Neural cell (in vitro differentiated cells): ENCODE results near the gene PKP1. TPM values are rescaled to one million over a fixed set of nuclear protein-coding genes. Genes with fewer than 3 reads are reported as not detected.

Experiments used
- H2AFZ ChIP-seq: fragments of 200-600, 300-800 bp; sonication (generic), shearing (Covaris generic); 2 replicates; pipeline ENCODE4 v1.6.0; 2014; ENCODE audit warnings: low read depth, mild to moderate bottlenecking, antibody characterized with exemption, low read length, moderate library complexity
- H3F3A ChIP-seq: fragments of 200-600 bp; shearing (Covaris generic); 2 replicates; pipeline ENCODE4 v1.6.1; 2016; ENCODE audit warnings: mild to moderate bottlenecking, moderate library complexity, mixed read lengths, antibody characterized with exemption, low read length; ENCODE audit not compliant: insufficient read depth, poor library complexity, severe bottlenecking
- H3K27ac ChIP-seq: fragments of 200-600, 300-800 bp; sonication (generic), shearing (Covaris generic); 2 replicates; pipeline ENCODE4 v1.5.1; 2014; ENCODE audit warnings: mild to moderate bottlenecking, low read length, moderate library complexity
- H3K27me3 ChIP-seq: fragments of 300-800, 200-600 bp; sonication (generic), shearing (Covaris generic); 2 replicates; pipeline ENCODE4 v1.6.0; 2014; ENCODE audit warnings: mild to moderate bottlenecking, low read depth, low read length, moderate library complexity; ENCODE audit not compliant: insufficient read depth
- H3K36me3 ChIP-seq: fragments of 300-800, 200-600 bp; sonication (generic), shearing (Covaris generic); 2 replicates; pipeline ENCODE4 v1.5.1; 2014; ENCODE audit warnings: mild to moderate bottlenecking, antibody characterized with exemption, low read length, moderate library complexity; ENCODE audit not compliant: insufficient read depth
- H3K4me2 ChIP-seq: fragments of 300-800, 200-600 bp; sonication (generic), shearing (Covaris generic); 2 replicates; pipeline ENCODE4 v1.6.0; 2014; ENCODE audit warnings: mild to moderate bottlenecking, low read length
- H3K4me3 ChIP-seq: fragments of 300-800, 200-600 bp; sonication (generic), shearing (Covaris generic); 2 replicates; pipeline ENCODE4 v1.5.1; 2014; ENCODE audit warnings: mild to moderate bottlenecking, low read length, moderate library complexity
- H3K79me2 ChIP-seq: fragments of 200-600 bp; shearing (Covaris generic); replicated peaks from 2 replicates; pipeline ENCODE4 v1.6.0; 2014; ENCODE audit warnings: mild to moderate bottlenecking, low read length, moderate library complexity; ENCODE audit not compliant: insufficient read depth
- H3K9ac ChIP-seq: fragments of 300-800, 200-600 bp; sonication (generic), shearing (Covaris generic); 2 replicates; pipeline ENCODE4 v1.6.1; 2016; ENCODE audit warnings: mild to moderate bottlenecking, low read length, mixed read lengths
- H3K9me2 ChIP-seq: fragments of 200-600 bp; shearing (Covaris generic); 2 replicates; pipeline ENCODE4 v1.6.1; 2016; ENCODE audit warnings: mild to moderate bottlenecking, low read length, mixed read lengths; ENCODE audit not compliant: insufficient read depth
- H3K9me3 ChIP-seq: fragments of 200-600, 300-800 bp; sonication (generic), shearing (Covaris generic); 2 replicates; pipeline ENCODE4 v1.6.1; 2016; ENCODE audit warnings: mild to moderate bottlenecking, mixed run types, low read length, moderate library complexity, mixed read lengths
- H4K20me1 ChIP-seq: fragments of 200-600 bp; shearing (Covaris generic); 2 replicates; pipeline ENCODE4 v1.6.1; 2016; ENCODE audit warnings: mild to moderate bottlenecking, mixed run types; ENCODE audit not compliant: insufficient read depth
- EP300 ChIP-seq: fragments of 450-650 bp; conservative IDR thresholded peaks from 2 replicates; pipeline ENCODE4 v1.6.1; 2014; ENCODE audit warnings: antibody characterized with exemption, mild to moderate bottlenecking, moderate library complexity; ENCODE audit not compliant: poor library complexity, severe bottlenecking
- EZH2 ChIP-seq: fragments of 200-600, 300-800 bp; shearing (Covaris generic), sonication (generic); IDR thresholded peaks from 2 replicates; pipeline ENCODE4 v1.6.1; 2014; ENCODE audit warnings: antibody characterized with exemption, low read length, borderline replicate concordance, mild to moderate bottlenecking; ENCODE audit not compliant: insufficient read depth, poor library complexity, severe bottlenecking
- MXI1 ChIP-seq: fragments of 450-650 bp; conservative IDR thresholded peaks from 2 replicates; pipeline ENCODE4 v1.6.1; 2014; ENCODE audit warnings: antibody characterized with exemption, mild to moderate bottlenecking; ENCODE audit not compliant: poor library complexity, severe bottlenecking
- POLR2AphosphoS5 ChIP-seq: IDR thresholded peaks from 2 replicates; pipeline ENCODE4 v1.6.1; 2012
- RAD21 ChIP-seq: fragments of 450-650 bp; conservative IDR thresholded peaks from 2 replicates; pipeline ENCODE4 v1.6.1; 2014; ENCODE audit warnings: antibody characterized with exemption, mild to moderate bottlenecking, moderate library complexity
- SMC3 ChIP-seq: fragments of 450-650 bp; conservative IDR thresholded peaks from 2 replicates; pipeline ENCODE4 v1.6.1; 2014; ENCODE audit warnings: antibody characterized with exemption, mild to moderate bottlenecking, moderate library complexity; ENCODE audit not compliant: poor library complexity
- TAF1 ChIP-seq: IDR thresholded peaks from 2 replicates; pipeline ENCODE4 v1.6.1; 2012; ENCODE audit warnings: low read depth
- polyA plus RNA-seq: library from polyadenylated mRNA; depleted of rRNA; stranded (reverse); fragments of >200 nt; gene quantifications from 2 replicates; pipeline ENCODE4 v1.2.3, GENCODE V29; 2014
- TF ChIP-seq, protein P1 (sequence below): fragments of 450-650 bp; IDR thresholded peaks from 2 replicates; pipeline ENCODE4 v1.5.1; 2014; ENCODE audit warnings: antibody characterized with exemption, mild to moderate bottlenecking, moderate library complexity; ENCODE audit not compliant: poor library complexity, severe bottlenecking
- TF ChIP-seq, protein P2 (sequence below): IDR thresholded peaks from 2 replicates; pipeline ENCODE4 v1.6.1; 2012; ENCODE audit warnings: borderline replicate concordance

Gene PKP1
- polyA plus RNA-seq, 1 donor from 2014 or later: not detected

DNA sequence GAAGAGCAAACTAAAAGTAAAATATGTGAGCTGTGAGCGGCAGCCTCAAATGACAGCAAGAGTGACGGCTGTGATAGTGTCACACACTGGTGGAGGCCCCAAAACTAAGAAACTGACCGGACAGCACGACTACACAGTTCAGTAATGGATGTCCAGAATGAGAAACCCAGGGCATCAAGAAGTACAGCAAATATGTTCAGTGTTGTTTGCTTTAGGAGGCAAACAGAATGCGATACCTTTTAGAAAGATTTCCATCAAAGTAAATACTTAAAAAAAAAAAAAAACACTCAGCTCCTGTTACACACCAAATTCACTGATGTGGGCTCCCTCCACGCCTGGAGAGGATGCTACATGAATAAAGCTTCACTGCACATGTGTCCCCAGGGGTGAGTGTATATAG lies 1.1 kb upstream of the PKP1 start:
- Histone ChIP-seq H3K27me3 (no peaks in the 10 kb centered on the region), H3K9me2 (no peaks in the 10 kb centered on the region), H3K4me3 (no peak overlapping the region), H3K9me3 (no peaks in the 10 kb centered on the region), H3K27ac (no peak overlapping the region), H4K20me1 (no peaks in the 10 kb centered on the region), H3K9ac (no peak overlapping the region), H3K36me3 (no peaks in the 10 kb centered on the region), H2AFZ (no peak overlapping the region), H3K4me2 (no peak overlapping the region), H3K79me2 (no peaks in the 10 kb centered on the region), H3F3A (no peaks in the 10 kb centered on the region)
- TF ChIP-seq EP300 (no peak), TAF1 (no peak), MXI1 (no peak), POLR2AphosphoS5 (no peak), EZH2 (no peak), RAD21 (no peak), SMC3 (no peak)
- TF ChIP-seq, protein P1, sequence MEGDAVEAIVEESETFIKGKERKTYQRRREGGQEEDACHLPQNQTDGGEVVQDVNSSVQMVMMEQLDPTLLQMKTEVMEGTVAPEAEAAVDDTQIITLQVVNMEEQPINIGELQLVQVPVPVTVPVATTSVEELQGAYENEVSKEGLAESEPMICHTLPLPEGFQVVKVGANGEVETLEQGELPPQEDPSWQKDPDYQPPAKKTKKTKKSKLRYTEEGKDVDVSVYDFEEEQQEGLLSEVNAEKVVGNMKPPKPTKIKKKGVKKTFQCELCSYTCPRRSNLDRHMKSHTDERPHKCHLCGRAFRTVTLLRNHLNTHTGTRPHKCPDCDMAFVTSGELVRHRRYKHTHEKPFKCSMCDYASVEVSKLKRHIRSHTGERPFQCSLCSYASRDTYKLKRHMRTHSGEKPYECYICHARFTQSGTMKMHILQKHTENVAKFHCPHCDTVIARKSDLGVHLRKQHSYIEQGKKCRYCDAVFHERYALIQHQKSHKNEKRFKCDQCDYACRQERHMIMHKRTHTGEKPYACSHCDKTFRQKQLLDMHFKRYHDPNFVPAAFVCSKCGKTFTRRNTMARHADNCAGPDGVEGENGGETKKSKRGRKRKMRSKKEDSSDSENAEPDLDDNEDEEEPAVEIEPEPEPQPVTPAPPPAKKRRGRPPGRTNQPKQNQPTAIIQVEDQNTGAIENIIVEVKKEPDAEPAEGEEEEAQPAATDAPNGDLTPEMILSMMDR: no peak
- TF ChIP-seq, protein P2, sequence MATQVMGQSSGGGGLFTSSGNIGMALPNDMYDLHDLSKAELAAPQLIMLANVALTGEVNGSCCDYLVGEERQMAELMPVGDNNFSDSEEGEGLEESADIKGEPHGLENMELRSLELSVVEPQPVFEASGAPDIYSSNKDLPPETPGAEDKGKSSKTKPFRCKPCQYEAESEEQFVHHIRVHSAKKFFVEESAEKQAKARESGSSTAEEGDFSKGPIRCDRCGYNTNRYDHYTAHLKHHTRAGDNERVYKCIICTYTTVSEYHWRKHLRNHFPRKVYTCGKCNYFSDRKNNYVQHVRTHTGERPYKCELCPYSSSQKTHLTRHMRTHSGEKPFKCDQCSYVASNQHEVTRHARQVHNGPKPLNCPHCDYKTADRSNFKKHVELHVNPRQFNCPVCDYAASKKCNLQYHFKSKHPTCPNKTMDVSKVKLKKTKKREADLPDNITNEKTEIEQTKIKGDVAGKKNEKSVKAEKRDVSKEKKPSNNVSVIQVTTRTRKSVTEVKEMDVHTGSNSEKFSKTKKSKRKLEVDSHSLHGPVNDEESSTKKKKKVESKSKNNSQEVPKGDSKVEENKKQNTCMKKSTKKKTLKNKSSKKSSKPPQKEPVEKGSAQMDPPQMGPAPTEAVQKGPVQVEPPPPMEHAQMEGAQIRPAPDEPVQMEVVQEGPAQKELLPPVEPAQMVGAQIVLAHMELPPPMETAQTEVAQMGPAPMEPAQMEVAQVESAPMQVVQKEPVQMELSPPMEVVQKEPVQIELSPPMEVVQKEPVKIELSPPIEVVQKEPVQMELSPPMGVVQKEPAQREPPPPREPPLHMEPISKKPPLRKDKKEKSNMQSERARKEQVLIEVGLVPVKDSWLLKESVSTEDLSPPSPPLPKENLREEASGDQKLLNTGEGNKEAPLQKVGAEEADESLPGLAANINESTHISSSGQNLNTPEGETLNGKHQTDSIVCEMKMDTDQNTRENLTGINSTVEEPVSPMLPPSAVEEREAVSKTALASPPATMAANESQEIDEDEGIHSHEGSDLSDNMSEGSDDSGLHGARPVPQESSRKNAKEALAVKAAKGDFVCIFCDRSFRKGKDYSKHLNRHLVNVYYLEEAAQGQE: no peak

DNA sequence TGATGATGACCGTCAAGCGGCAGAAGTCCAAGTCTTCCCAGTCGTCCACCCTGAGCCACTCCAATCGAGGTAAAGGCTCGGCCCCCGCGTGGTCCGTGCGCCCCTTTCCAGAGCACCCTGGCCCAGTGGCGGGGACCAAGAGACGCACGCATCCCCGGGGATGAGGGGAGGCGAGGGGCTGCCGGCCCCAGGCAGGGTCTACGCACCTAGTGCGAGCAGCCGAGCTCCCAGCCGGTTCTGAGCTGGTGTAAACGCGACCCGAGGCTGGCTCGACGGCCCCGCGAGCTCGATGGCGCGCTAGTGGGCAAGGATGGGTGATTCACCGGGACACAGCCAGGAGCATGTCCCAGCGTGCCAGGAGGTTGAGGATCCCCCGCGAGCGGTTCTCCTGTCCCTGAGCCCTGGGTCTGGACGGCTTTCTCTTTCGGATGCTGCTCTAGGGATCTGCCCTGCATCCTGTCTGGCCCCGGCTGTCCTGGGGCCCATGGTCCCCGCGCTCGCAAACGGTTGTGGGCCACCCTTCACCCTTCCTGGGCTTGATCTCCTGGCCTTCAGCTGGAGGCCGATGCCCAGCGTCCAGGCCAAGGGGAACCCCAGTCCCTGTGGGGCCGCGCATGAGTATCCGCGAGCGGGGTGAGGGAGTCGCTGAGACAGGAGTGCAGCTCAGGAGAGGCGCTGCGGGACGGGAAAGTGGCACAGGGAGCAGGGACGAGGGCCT lies 689 bp downstream of the PKP1 start:
- Histone ChIP-seq H3K79me2 (no peaks in the 10 kb centered on the region), H4K20me1 (no peaks in the 10 kb centered on the region), H3K27ac (no peak overlapping the region), H3K4me2 (no peak overlapping the region), H3K9me3 (no peaks in the 10 kb centered on the region), H3F3A (no peaks in the 10 kb centered on the region), H3K36me3 (no peaks in the 10 kb centered on the region), H2AFZ (no peak overlapping the region), H3K4me3 (no peak overlapping the region), H3K9me2 (no peaks in the 10 kb centered on the region), H3K9ac (no peak overlapping the region), H3K27me3 (no peaks in the 10 kb centered on the region)
- TF ChIP-seq EP300 (no peak), POLR2AphosphoS5 (no peak), TAF1 (no peak), RAD21 (no peak), MXI1 (no peak), EZH2 (no peak), SMC3 (no peak)
- TF ChIP-seq, protein P2: no peak
- TF ChIP-seq, protein P1: no peak
